HEK293 (cell line): ENCODE data around the gene NEK1.
"Not testable (repeated sequence)": the region's sequence is repeated elsewhere in the genome, so short reads cannot be mapped to it uniquely, and the experiment has no call there.

Experiments used
- CTCF ChIA-PET: fragments of 350-600 bp; formaldehyde crosslinking; extraction: SDS; loops from one replicate; lab custom pipeline; 2021; ENCODE audit warnings: antibody characterized with exemption; lab: Yijun Ruan, JAX
- POLR2A ChIA-PET: fragments of 300-600 bp; formaldehyde crosslinking; extraction: SDS; loops from one replicate; lab custom pipeline; 2020; ENCODE audit warnings: antibody characterized with exemption, inconsistent platforms; lab: Yijun Ruan, JAX
- H3K27ac ChIP-seq: fragments of 200-500 bp; sonication (Bioruptor generic); 2 replicates; pipeline ENCODE4 v1.5.1; 2014; ENCODE audit warnings: low read depth, low read length, control low read depth, inconsistent platforms; ENCODE audit errors: extremely low read depth
- H3K36me3 ChIP-seq, 2 experiments: fragments of 200-500 bp in 1 of 2; sonication (Bioruptor generic) in 1 of 2; 1 replicate in 1 of 2; 2 replicates in 1 of 2; pipeline ENCODE4 v1.5.1; 2014 to 2017; ENCODE audit warnings: inconsistent platforms in 2 of 2, low read length in 2 of 2; ENCODE audit not compliant: control insufficient read depth in 2 of 2, insufficient read depth in 1 of 2
- H3K4me1 ChIP-seq: fragments of 200-500 bp; sonication (Bioruptor generic); 2 replicates; pipeline ENCODE4 v1.5.1; 2014; ENCODE audit warnings: mild to moderate bottlenecking, low read length, inconsistent platforms; ENCODE audit not compliant: control insufficient read depth, insufficient read depth
- H3K4me3 ChIP-seq: 2 replicates; pipeline ENCODE4 v1.5.1; 2011; ENCODE audit warnings: low read depth, mild to moderate bottlenecking, control low read depth, low read length, moderate library complexity
- H3K9me3 ChIP-seq: fragments of 200-500 bp; sonication (Bioruptor generic); 2 replicates; pipeline ENCODE4 v1.5.1; 2014; ENCODE audit warnings: low read depth, low read length, inconsistent platforms; ENCODE audit not compliant: control insufficient read depth, insufficient read depth
- FEZF1 ChIP-seq: fragments of 450-650 bp; formaldehyde crosslinking; IDR thresholded peaks from 2 replicates; pipeline ENCODE4 v1.5.1; 2016; ENCODE audit warnings: missing biosample characterization, missing genetic modification characterization
- KLF1 ChIP-seq: fragments of 450-650 bp; formaldehyde crosslinking; IDR thresholded peaks from 2 replicates; pipeline ENCODE4 v1.5.1; 2016; ENCODE audit warnings: missing biosample characterization, missing genetic modification characterization
- KLF8 ChIP-seq: fragments of 450-650 bp; formaldehyde crosslinking; IDR thresholded peaks from 2 replicates; pipeline ENCODE4 v1.5.1; 2016; ENCODE audit warnings: missing biosample characterization, missing genetic modification characterization
- OSR2 ChIP-seq: fragments of 450-650 bp; formaldehyde crosslinking; IDR thresholded peaks from 2 replicates; pipeline ENCODE4 v1.5.1; 2016; ENCODE audit warnings: missing biosample characterization, missing genetic modification characterization
- PRDM1 ChIP-seq: fragments of 450-650 bp; formaldehyde crosslinking; IDR thresholded peaks from 2 replicates; pipeline ENCODE4; 2016; ENCODE audit warnings: missing biosample characterization, missing genetic modification characterization
- SALL2 ChIP-seq: fragments of 450-650 bp; formaldehyde crosslinking; IDR thresholded peaks from 2 replicates; pipeline ENCODE4 v1.5.0; 2017; ENCODE audit warnings: missing biosample characterization, mild to moderate bottlenecking, missing genetic modification characterization, borderline replicate concordance
- ZFP41 ChIP-seq: fragments of 450-650 bp; formaldehyde crosslinking; IDR thresholded peaks from 2 replicates; pipeline ENCODE4 v1.5.1; 2016; ENCODE audit warnings: missing biosample characterization, missing genetic modification characterization, borderline replicate concordance
- ZNF184 ChIP-seq: fragments of 450-650 bp; IDR thresholded peaks from 2 replicates; pipeline ENCODE4 v1.5.1; 2018; ENCODE audit warnings: missing biosample characterization, mild to moderate bottlenecking, missing genetic modification characterization
- ZNF19 ChIP-seq: fragments of 450-650 bp; formaldehyde crosslinking; IDR thresholded peaks from 2 replicates; pipeline ENCODE4; 2016; ENCODE audit warnings: missing biosample characterization, missing genetic modification characterization, low read depth
- ZNF274 ChIP-seq, 2 experiments: fragments of 200-500 bp in 1 of 2; fragments of 450-650 bp in 1 of 2; sonication (Bioruptor generic) in 1 of 2; formaldehyde crosslinking in 1 of 2; IDR thresholded peaks; 2 replicates each; pipeline versions ENCODE4 v1.5.1 to v1.6.1; 2014 to 2016; ENCODE audit warnings: borderline replicate concordance in 1 of 2, inconsistent platforms in 1 of 2, low read length in 1 of 2, missing biosample characterization in 1 of 2, missing genetic modification characterization in 1 of 2
- ZNF561 ChIP-seq: fragments of 450-650 bp; IDR thresholded peaks from 2 replicates; pipeline ENCODE4 v1.5.1; 2018; ENCODE audit warnings: missing biosample characterization, missing genetic modification characterization, borderline replicate concordance
- ZNF596 ChIP-seq: fragments of 450-650 bp; IDR thresholded peaks from 2 replicates; pipeline ENCODE4 v1.5.0; 2018; ENCODE audit warnings: missing biosample characterization, mild to moderate bottlenecking, missing genetic modification characterization, moderate library complexity
- ZNF600 ChIP-seq: fragments of 450-650 bp; formaldehyde crosslinking; IDR thresholded peaks from 2 replicates; pipeline ENCODE4 v1.5.1; 2016; ENCODE audit warnings: missing biosample characterization, missing genetic modification characterization
- ZNF664 ChIP-seq: fragments of 450-650 bp; formaldehyde crosslinking; IDR thresholded peaks from 2 replicates; pipeline ENCODE4 v1.5.1; 2016; ENCODE audit warnings: missing biosample characterization, missing genetic modification characterization
- ZNF837 ChIP-seq: fragments of 450-650 bp; formaldehyde crosslinking; IDR thresholded peaks from 2 replicates; pipeline ENCODE4 v1.5.1; 2016; ENCODE audit warnings: missing biosample characterization, missing genetic modification characterization
- ZSCAN5A ChIP-seq: fragments of 450-650 bp; formaldehyde crosslinking; IDR thresholded peaks from 2 replicates; pipeline ENCODE4 v1.5.1; 2016; ENCODE audit warnings: missing biosample characterization, missing genetic modification characterization
- TF ChIP-seq, protein P1 (sequence below): fragments of 450-650 bp; formaldehyde crosslinking; IDR thresholded peaks from 2 replicates; pipeline ENCODE4 v1.5.1; 2017; ENCODE audit warnings: missing biosample characterization, missing genetic modification characterization
- TF ChIP-seq, protein P2 (sequence below): fragments of 450-650 bp; formaldehyde crosslinking; IDR thresholded peaks from 2 replicates; pipeline ENCODE4 v1.5.1; 2016; ENCODE audit warnings: missing biosample characterization, missing genetic modification characterization, borderline replicate concordance
- TF ChIP-seq, protein P3 (sequence below): fragments of 450-650 bp; formaldehyde crosslinking; IDR thresholded peaks from 2 replicates; pipeline ENCODE4 v1.5.1; 2017; ENCODE audit warnings: missing biosample characterization, missing genetic modification characterization

The NEK1 gene

GRCh38 chr4:169530048-169530447 is 82.3 kb downstream of the NEK1 start (continued):
- TF ChIP-seq, protein P1, sequence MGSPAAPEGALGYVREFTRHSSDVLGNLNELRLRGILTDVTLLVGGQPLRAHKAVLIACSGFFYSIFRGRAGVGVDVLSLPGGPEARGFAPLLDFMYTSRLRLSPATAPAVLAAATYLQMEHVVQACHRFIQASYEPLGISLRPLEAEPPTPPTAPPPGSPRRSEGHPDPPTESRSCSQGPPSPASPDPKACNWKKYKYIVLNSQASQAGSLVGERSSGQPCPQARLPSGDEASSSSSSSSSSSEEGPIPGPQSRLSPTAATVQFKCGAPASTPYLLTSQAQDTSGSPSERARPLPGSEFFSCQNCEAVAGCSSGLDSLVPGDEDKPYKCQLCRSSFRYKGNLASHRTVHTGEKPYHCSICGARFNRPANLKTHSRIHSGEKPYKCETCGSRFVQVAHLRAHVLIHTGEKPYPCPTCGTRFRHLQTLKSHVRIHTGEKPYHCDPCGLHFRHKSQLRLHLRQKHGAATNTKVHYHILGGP (tag by site-specific recombination) = no peak
- no peak for TF ChIP-seq ZSCAN5A

GRCh38 chr4:169523796-169524195 is 88.6 kb downstream of the NEK1 start:
- H3K4me3 ChIP-seq = no peak overlapping the region
- H3K9me3 ChIP-seq = no peaks in the 10 kb centered on the region
- H3K36me3 ChIP-seq = peaks cover 0 to 18% of the 10 kb centered on the region in 2 experiments; a peak in 1 of 3 replicates
- H3K4me1 ChIP-seq = no peaks in the 10 kb centered on the region
- CTCF ChIA-PET = no interaction called here
- TF ChIP-seq ZNF19 (no peak), SALL2 (tag by site-specific recombination) (no peak), ZNF664 (no peak), KLF8 (tag by site-specific recombination) (no peak), ZNF600 (no peak), KLF1 (tag by site-specific recombination) (no peak)
- TF ChIP-seq, protein P2, sequence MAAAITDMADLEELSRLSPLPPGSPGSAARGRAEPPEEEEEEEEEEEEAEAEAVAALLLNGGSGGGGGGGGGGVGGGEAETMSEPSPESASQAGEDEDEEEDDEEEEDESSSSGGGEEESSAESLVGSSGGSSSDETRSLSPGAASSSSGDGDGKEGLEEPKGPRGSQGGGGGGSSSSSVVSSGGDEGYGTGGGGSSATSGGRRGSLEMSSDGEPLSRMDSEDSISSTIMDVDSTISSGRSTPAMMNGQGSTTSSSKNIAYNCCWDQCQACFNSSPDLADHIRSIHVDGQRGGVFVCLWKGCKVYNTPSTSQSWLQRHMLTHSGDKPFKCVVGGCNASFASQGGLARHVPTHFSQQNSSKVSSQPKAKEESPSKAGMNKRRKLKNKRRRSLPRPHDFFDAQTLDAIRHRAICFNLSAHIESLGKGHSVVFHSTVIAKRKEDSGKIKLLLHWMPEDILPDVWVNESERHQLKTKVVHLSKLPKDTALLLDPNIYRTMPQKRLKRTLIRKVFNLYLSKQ (tag by site-specific recombination) = no peak
- TF ChIP-seq, all 188 proteins: peak for 0
- POLR2A ChIA-PET = no interaction called here
- H3K27ac ChIP-seq = no peak overlapping the region

DNA sequence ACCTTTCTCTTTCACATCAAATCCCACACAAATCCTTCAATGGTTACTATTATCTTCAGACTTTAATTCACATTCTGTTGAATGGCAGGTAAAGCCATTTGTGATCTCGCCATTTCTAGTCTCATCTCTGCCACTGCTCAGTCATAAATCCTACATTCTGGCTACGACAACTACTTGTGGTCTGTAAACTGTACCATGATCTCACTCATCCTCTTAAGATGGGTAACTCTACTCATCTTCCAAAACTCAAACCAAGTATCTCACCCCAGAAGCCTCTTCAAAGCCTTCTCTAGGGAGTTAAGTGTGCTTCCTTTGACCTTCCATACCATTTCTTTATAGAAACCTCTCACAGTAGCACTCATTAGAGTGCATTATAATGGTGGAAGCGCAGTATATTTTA is 101.8 kb downstream of the NEK1 start:
- no peak overlapping the region for H3K27ac ChIP-seq
- no peaks in the 10 kb centered on the region for H3K9me3 ChIP-seq
- H3K4me1 ChIP-seq = no peaks in the 10 kb centered on the region
- peaks cover 0 to 2% of the 10 kb centered on the region in 2 experiments; a peak in 1 of 3 replicates for H3K36me3 ChIP-seq
- H3K4me3 ChIP-seq = no peak overlapping the region
- POLR2A ChIA-PET = no interaction called here
- no peak for TF ChIP-seq ZFP41 (tag by site-specific recombination)
- CTCF ChIA-PET = no interaction called here

DNA sequence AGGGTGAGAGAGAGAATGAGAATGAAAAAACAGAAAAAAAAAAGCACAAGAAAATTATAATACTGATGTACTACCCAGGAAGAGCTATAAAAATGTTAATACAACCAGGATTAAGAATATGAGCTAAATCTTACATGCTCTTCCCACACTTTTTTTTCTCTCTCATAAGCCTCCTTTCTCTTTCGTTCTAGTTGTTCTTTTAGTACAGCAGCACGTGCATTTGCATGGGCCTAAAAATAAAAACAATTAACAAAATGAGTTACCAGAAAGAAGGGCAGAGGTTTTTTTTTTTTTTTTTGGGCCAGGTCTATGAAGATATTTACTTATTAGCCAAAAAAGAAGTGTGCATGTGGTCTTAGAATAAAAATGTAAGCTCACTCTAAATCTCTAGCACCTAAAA is 105.5 kb downstream of the NEK1 start:
- POLR2A ChIA-PET = no interaction called here
- Histone ChIP-seq H3K36me3 (peaks cover 0 to 6% of the 10 kb centered on the region in 2 experiments; a peak in 1 of 3 replicates), H3K27ac (no peak overlapping the region), H3K4me3 (no peak overlapping the region), H3K9me3 (no peaks in the 10 kb centered on the region), H3K4me1 (no peaks in the 10 kb centered on the region)
- TF ChIP-seq ZNF596 (tag by site-specific recombination) = no peak
- no peak for TF ChIP-seq OSR2
- no peak for TF ChIP-seq ZNF561 (tag by site-specific recombination)
- no peak for TF ChIP-seq FEZF1
- TF ChIP-seq PRDM1 = no peak
- no peak for TF ChIP-seq ZNF274 (IDR thresholded peaks at IDR 0.05; ENCODE audit: low read length)
- no peak for TF ChIP-seq ZNF274 (tag by site-specific recombination; IDR thresholded peaks at IDR 0.05; ENCODE audit: borderline replicate concordance)
- TF ChIP-seq, protein P3, sequence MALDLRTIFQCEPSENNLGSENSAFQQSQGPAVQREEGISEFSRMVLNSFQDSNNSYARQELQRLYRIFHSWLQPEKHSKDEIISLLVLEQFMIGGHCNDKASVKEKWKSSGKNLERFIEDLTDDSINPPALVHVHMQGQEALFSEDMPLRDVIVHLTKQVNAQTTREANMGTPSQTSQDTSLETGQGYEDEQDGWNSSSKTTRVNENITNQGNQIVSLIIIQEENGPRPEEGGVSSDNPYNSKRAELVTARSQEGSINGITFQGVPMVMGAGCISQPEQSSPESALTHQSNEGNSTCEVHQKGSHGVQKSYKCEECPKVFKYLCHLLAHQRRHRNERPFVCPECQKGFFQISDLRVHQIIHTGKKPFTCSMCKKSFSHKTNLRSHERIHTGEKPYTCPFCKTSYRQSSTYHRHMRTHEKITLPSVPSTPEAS (tag by site-specific recombination) = no peak
- TF ChIP-seq ZNF184 = no peak
- TF ChIP-seq ZNF837 (tag by site-specific recombination) = no peak
- CTCF ChIA-PET = interaction anchor here (0.6 to 1.2 kb wide), 2 partner anchors 9 to 406 kb away, joined by 3 to 5 read pairs; no protein-coding TSS in a partner anchor

DNA sequence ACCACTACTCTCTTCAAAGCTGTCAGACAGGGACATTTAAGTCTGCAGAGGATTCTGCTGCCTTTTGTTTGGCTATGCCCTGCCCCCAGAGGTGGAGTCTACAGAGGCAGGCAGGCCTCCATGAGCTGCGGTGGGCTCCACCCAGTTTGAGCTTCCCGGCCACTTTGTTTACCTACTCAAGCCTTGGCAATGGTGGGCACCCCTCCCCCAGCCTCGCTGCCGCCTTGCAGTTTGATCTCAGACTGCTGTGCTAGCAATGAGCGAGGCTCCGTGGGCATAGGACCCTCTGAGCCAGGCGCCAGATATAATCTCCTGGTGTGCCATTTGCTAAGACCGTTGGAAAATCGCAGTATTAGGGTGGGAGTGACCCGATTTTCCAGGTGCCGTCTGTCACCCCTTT is 112.5 kb downstream of the NEK1 start:
- H3K4me1 ChIP-seq, H3K4me3 ChIP-seq, H3K27ac ChIP-seq, H3K36me3 ChIP-seq, H3K9me3 ChIP-seq, POLR2A ChIA-PET: not testable (repeated sequence)
- CTCF ChIA-PET = interaction anchor here (0.7 kb wide), 1 partner anchor 1018 kb away, joined by 3 read pairs; no protein-coding TSS in a partner anchor
